ENCODE measurements around the gene TCIRG1. TPM values are rescaled to one million over a fixed set of nuclear protein-coding genes. Genes with fewer than 3 reads are reported as not detected.

The TCIRG1 gene
- total and polyA plus RNA-seq, 2 experiments from 2014 or later = 19.4 to 55.8 TPM

GRCh38 chr11:67999704-68000103, 39.1 kb upstream of the TCIRG1 start:
- H3K9me3 ChIP-seq (ENCODE audit: low read depth) = no peaks in the 10 kb centered on the region
- TF ChIP-seq CTCF (IDR thresholded peaks at IDR 0.05; ENCODE audit: low read depth, low read length) = no peak
- H3K4me3 ChIP-seq = no peak overlapping the region

GRCh38 chr11:68002575-68002937, 36.3 kb upstream of the TCIRG1 start:
- H3K36me3 ChIP-seq = no peaks in the 10 kb centered on the region
- H3K9me3 ChIP-seq (ENCODE audit: low read depth) = no peaks in the 10 kb centered on the region
- no peaks in the 10 kb centered on the region for H3K4me1 ChIP-seq (ENCODE audit: low read depth)
- no peak overlapping the region for H3K27ac ChIP-seq
- TF ChIP-seq CTCF (IDR thresholded peaks at IDR 0.05; ENCODE audit: low read depth, low read length) = no peak
- no peak for DNase-seq (ENCODE audit: low read depth in 1 of 2, low spot score in 1 of 2)
- peaks cover 14% of the 10 kb centered on the region for H3K27me3 ChIP-seq
- no peak overlapping the region for H3K4me3 ChIP-seq

More at GRCh38 chr11:67999704-68000103, 39.1 kb upstream of the TCIRG1 start:
- peaks cover 14% of the 10 kb centered on the region for H3K27me3 ChIP-seq
- DNase-seq (ENCODE audit: low read depth in 1 of 2, low spot score in 1 of 2) = no peak
- no peaks in the 10 kb centered on the region for H3K36me3 ChIP-seq
- H3K4me1 ChIP-seq (ENCODE audit: low read depth) = no peaks in the 10 kb centered on the region
- no peak overlapping the region for H3K27ac ChIP-seq

- H3K9me3 ChIP-seq (ENCODE audit: low read depth) = no peaks in the 10 kb centered on the region
- H3K27ac ChIP-seq = no peak overlapping the region
- TF ChIP-seq CTCF (IDR thresholded peaks at IDR 0.05; ENCODE audit: low read depth, low read length) = no peak
- H3K27me3 ChIP-seq = peaks cover 14% of the 10 kb centered on the region
- H3K36me3 ChIP-seq = no peaks in the 10 kb centered on the region
- peak in 1 of 2 donors; percentile 51 for DNase-seq (ENCODE audit: low read depth in 1 of 2, low spot score in 1 of 2)
- no peaks in the 10 kb centered on the region for H3K4me1 ChIP-seq (ENCODE audit: low read depth)
- H3K4me3 ChIP-seq = peak overlapping the region; percentile 43
Measured at GRCh38 chr11:68002938-68003845, 35.6 kb upstream of the TCIRG1 start.

GRCh38 chr11:68003846-68004550, 34.8 kb upstream of the TCIRG1 start, which contains the start of gene UNC93B1:
Gene UNC93B1, minus strand, starts transcription at chr11:68004097. Its CDS starts 54 bp downstream, at chr11:68004043.
- TF ChIP-seq CTCF (IDR thresholded peaks at IDR 0.05; ENCODE audit: low read depth, low read length) = no peak
- H3K36me3 ChIP-seq = no peaks in the 10 kb centered on the region
- no peaks in the 10 kb centered on the region for H3K4me1 ChIP-seq (ENCODE audit: low read depth)
- DNase-seq (ENCODE audit: low read depth in 1 of 2, low spot score in 1 of 2) = peak; percentile 76 to 86
- no peaks in the 10 kb centered on the region for H3K9me3 ChIP-seq (ENCODE audit: low read depth)
- peaks cover 14% of the 10 kb centered on the region for H3K27me3 ChIP-seq
- no peak within 1 kb of the TSS for H3K27ac ChIP-seq
- H3K4me3 ChIP-seq = peak within 1 kb of the TSS; percentile 43

GRCh38 chr11:68004551-68005335, 34.1 kb upstream of the TCIRG1 start:
- Histone ChIP-seq H3K9me3 (ENCODE audit: low read depth) (no peaks in the 10 kb centered on the region), H3K36me3 (no peaks in the 10 kb centered on the region), H3K4me3 (no peak overlapping the region), H3K4me1 (ENCODE audit: low read depth) (peaks cover 1% of the 10 kb centered on the region), H3K27me3 (peaks cover 14% of the 10 kb centered on the region), H3K27ac (no peak overlapping the region)
- TF ChIP-seq CTCF (IDR thresholded peaks at IDR 0.05; ENCODE audit: low read depth, low read length) = no peak
- no peak for DNase-seq (ENCODE audit: low read depth in 1 of 2, low spot score in 1 of 2)
